HepG2 (cell line): ENCODE data around the gene MTHFD1L. TPM values are rescaled to one million over a fixed set of nuclear protein-coding genes. Genes with fewer than 3 reads are reported as not detected.

ENCODE experiments used
- CCDC6 ChIP-seq: sonication (generic); formaldehyde crosslinking; IDR thresholded peaks from 2 replicates; pipeline ENCODE4 v1.8.1; 2022; ENCODE audit warnings: mild to moderate bottlenecking, missing genetic modification reagents, moderate library complexity
- EZH2 ChIP-seq: conservative IDR thresholded peaks from 2 replicates; pipeline ENCODE4 v1.6.1; 2012; ENCODE audit warnings: mild to moderate bottlenecking, low read depth, low read length, moderate library complexity
- FOSL2 ChIP-seq: sonication (generic); formaldehyde crosslinking; IDR thresholded peaks from 2 replicates; pipeline ENCODE4 v1.4.0; 2020; ENCODE audit warnings: missing genetic modification reagents
- GLI4 ChIP-seq: sonication (generic); formaldehyde crosslinking; IDR thresholded peaks from 2 replicates; pipeline ENCODE4 v1.5.1; 2020; ENCODE audit warnings: missing genetic modification reagents, mild to moderate bottlenecking, moderate library complexity, borderline replicate concordance
- KLF6 ChIP-seq: IDR thresholded peaks from 2 replicates; pipeline ENCODE4 v1.8.0; 2016; ENCODE audit warnings: missing biosample characterization, missing genetic modification reagents
- MAFG ChIP-seq: sonication (generic); formaldehyde crosslinking; IDR thresholded peaks from 2 replicates; pipeline ENCODE4 v1.5.1; 2020; ENCODE audit warnings: mild to moderate bottlenecking, missing genetic modification reagents
- NR2F6 ChIP-seq, 2 experiments: IDR thresholded peaks; 2 replicates each; pipeline ENCODE4 v1.6.1; 2016; ENCODE audit warnings: antibody characterized with exemption in 1 of 2, mild to moderate bottlenecking in 1 of 2
- PHF21A ChIP-seq: sonication (generic); formaldehyde crosslinking; IDR thresholded peaks from 2 replicates; pipeline ENCODE4 v1.5.0; 2020; ENCODE audit warnings: mild to moderate bottlenecking, missing genetic modification reagents
- PTBP1 ChIP-seq: fragments of 200-400 bp; formaldehyde crosslinking; IDR thresholded peaks from 2 replicates; pipeline ENCODE4 v1.6.1; 2018; ENCODE audit warnings: low read length, low read depth; ENCODE audit not compliant: poor library complexity, severe bottlenecking
- RNF2 ChIP-seq: fragments of 450-650 bp; conservative IDR thresholded peaks from 2 replicates; pipeline ENCODE4 v1.6.1; 2016; ENCODE audit warnings: low read depth
- SMAD1 ChIP-seq: sonication (generic); formaldehyde crosslinking; IDR thresholded peaks from 2 replicates; pipeline ENCODE4 v1.4.0; 2020; ENCODE audit warnings: missing genetic modification reagents, low read depth, mild to moderate bottlenecking, borderline replicate concordance
- SUZ12 ChIP-seq: fragments of 150-350 bp; IDR thresholded peaks from 2 replicates; pipeline ENCODE4 v1.6.1; 2014; ENCODE audit warnings: low read depth, low read length
- TBX2 ChIP-seq: sonication (generic); formaldehyde crosslinking; IDR thresholded peaks from 2 replicates; pipeline ENCODE4 v1.5.0; 2020; ENCODE audit warnings: missing genetic modification reagents, mild to moderate bottlenecking, borderline replicate concordance
- ZFP36 ChIP-seq: fragments of 150-350 bp; IDR thresholded peaks from 2 replicates; pipeline ENCODE4 v1.6.1; 2018; ENCODE audit warnings: borderline replicate concordance, low read length, low read depth; ENCODE audit not compliant: partially characterized antibody
- ZNF44 ChIP-seq: sonication (generic); formaldehyde crosslinking; IDR thresholded peaks from 2 replicates; pipeline ENCODE4 v1.5.1; 2020; ENCODE audit warnings: mild to moderate bottlenecking, missing genetic modification reagents
- ZNF619 ChIP-seq: sonication (generic); formaldehyde crosslinking; IDR thresholded peaks from 2 replicates; pipeline ENCODE4 v1.4.0; 2020; ENCODE audit warnings: mild to moderate bottlenecking, missing genetic modification reagents
- ZSCAN20 ChIP-seq: sonication (generic); formaldehyde crosslinking; IDR thresholded peaks from 2 replicates; pipeline ENCODE4 v1.4.0; 2020; ENCODE audit warnings: missing genetic modification reagents, mild to moderate bottlenecking, borderline replicate concordance
- polyA plus RNA-seq, 8 experiments: library from polyadenylated mRNA; depleted of rRNA in 3 of 8; stranded (reverse) in 7 of 8; unstranded in 1 of 8; fragments of >200 nt; fragmentation: Illumina TruSeq in 4 of 8; extraction: Trizol in 4 of 8; gene quantifications; 2 replicates each; pipeline versions ENCODE4 v1.2.1 to v1.2.3, GENCODE V29; 2011 to 2016; ENCODE audit warnings: low read depth in 4 of 8, missing spikeins in 1 of 8, mixed read lengths in 1 of 8; ENCODE audit not compliant: insufficient read depth in 1 of 8
- total RNA-seq, 5 experiments: library from RNA; depleted of rRNA; stranded (reverse); fragments of >200 nt; fragmentation: Illumina TruSeq; extraction: Trizol; gene quantifications; 2 replicates each; pipeline ENCODE4 v1.2.3, GENCODE V29; 2016; ENCODE audit warnings: low read depth in 1 of 5
- TF ChIP-seq, protein P1 (sequence below): sonication (generic); formaldehyde crosslinking; IDR thresholded peaks from 2 replicates; pipeline ENCODE4 v1.5.1; 2020; ENCODE audit warnings: missing genetic modification reagents, mild to moderate bottlenecking, borderline replicate concordance
- TF ChIP-seq, protein P2 (sequence below): sonication (generic); formaldehyde crosslinking; IDR thresholded peaks from 2 replicates; pipeline ENCODE4 v1.4.0; 2020; ENCODE audit warnings: missing genetic modification reagents
- TF ChIP-seq, protein P3 (sequence below): IDR thresholded peaks from 2 replicates; pipeline ENCODE4 v1.6.1; 2016; ENCODE audit warnings: mild to moderate bottlenecking
- TF ChIP-seq, protein P4 (sequence below): sonication (generic); formaldehyde crosslinking; IDR thresholded peaks from 2 replicates; pipeline ENCODE4 v1.5.1; 2020; ENCODE audit warnings: mild to moderate bottlenecking, missing genetic modification reagents
- TF ChIP-seq, protein P5 (sequence below): sonication (generic); formaldehyde crosslinking; IDR thresholded peaks from 2 replicates; pipeline ENCODE4 v1.4.0; 2020; ENCODE audit warnings: missing genetic modification reagents, low read depth, mild to moderate bottlenecking, borderline replicate concordance

Gene MTHFD1L
- total and polyA plus RNA-seq, 2 of the 13 experiments (the other 11 are each of a cell fraction or from before 2014, with no cell fraction given) = 24.0 to 39.6 TPM

DNA sequence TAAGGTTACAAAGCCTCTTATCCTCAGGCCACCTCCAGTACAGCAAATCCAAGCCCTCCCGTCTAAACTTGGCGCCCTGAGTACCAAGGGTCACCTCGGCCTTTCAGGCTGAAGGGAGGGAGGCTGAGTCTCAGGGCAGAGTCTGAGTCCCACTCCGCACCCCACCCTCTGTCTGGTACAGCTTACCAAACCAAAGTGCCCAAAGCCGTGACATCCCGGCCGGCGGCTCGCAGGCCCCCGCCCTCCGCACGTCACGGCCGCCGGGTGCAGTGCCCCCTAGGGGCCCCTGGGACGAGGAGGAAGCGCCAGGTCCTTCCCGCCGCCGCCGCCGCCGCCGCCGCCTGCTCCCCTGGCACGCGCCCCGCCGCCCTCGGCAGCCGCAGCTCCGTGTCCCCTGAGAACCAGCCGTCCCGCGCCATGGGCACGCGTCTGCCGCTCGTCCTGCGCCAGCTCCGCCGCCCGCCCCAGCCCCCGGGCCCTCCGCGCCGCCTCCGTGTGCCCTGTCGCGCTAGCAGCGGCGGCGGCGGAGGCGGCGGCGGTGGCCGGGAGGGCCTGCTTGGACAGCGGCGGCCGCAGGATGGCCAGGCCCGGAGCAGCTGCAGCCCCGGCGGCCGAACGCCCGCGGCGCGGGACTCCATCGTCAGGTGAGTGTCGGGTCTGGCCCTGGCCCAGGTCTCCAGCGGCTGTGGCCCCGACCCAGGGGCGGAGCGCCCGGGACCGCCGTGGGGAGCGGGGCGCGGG, at the start of gene MTHFD1L (continued):
- TF ChIP-seq ZFP36 = no peak
- no peak for TF ChIP-seq FOSL2 (CRISPR knock-in tag)
- no peak for TF ChIP-seq ZSCAN20
- TF ChIP-seq ZNF619 (CRISPR knock-in tag) = no peak
- TF ChIP-seq RNF2 = no peak; the same call in 1 of the 2 replicates
- TF ChIP-seq, protein P1, sequence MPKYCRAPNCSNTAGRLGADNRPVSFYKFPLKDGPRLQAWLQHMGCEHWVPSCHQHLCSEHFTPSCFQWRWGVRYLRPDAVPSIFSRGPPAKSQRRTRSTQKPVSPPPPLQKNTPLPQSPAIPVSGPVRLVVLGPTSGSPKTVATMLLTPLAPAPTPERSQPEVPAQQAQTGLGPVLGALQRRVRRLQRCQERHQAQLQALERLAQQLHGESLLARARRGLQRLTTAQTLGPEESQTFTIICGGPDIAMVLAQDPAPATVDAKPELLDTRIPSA = no peak
- no peak for TF ChIP-seq PHF21A (CRISPR knock-in tag)
- TF ChIP-seq, protein P2, sequence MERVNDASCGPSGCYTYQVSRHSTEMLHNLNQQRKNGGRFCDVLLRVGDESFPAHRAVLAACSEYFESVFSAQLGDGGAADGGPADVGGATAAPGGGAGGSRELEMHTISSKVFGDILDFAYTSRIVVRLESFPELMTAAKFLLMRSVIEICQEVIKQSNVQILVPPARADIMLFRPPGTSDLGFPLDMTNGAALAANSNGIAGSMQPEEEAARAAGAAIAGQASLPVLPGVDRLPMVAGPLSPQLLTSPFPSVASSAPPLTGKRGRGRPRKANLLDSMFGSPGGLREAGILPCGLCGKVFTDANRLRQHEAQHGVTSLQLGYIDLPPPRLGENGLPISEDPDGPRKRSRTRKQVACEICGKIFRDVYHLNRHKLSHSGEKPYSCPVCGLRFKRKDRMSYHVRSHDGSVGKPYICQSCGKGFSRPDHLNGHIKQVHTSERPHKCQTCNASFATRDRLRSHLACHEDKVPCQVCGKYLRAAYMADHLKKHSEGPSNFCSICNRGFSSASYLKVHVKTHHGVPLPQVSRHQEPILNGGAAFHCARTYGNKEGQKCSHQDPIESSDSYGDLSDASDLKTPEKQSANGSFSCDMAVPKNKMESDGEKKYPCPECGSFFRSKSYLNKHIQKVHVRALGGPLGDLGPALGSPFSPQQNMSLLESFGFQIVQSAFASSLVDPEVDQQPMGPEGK = peak; percentile 86
- TF ChIP-seq CCDC6 (CRISPR knock-in tag) = no peak
- TF ChIP-seq MAFG (CRISPR knock-in tag) = no peak
- no peak for TF ChIP-seq GLI4
- TF ChIP-seq, protein P3, sequence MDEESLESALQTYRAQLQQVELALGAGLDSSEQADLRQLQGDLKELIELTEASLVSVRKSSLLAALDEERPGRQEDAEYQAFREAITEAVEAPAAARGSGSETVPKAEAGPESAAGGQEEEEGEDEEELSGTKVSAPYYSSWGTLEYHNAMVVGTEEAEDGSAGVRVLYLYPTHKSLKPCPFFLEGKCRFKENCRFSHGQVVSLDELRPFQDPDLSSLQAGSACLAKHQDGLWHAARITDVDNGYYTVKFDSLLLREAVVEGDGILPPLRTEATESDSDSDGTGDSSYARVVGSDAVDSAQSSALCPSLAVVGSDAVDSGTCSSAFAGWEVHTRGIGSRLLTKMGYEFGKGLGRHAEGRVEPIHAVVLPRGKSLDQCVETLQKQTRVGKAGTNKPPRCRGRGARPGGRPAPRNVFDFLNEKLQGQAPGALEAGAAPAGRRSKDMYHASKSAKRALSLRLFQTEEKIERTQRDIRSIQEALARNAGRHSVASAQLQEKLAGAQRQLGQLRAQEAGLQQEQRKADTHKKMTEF (CRISPR knock-in tag) = no peak
- TF ChIP-seq EZH2 = no peak
- TF ChIP-seq KLF6 = peak; percentile 24; the same call in 1 of the 2 replicates
- no peak for TF ChIP-seq NR2F6 (IDR thresholded peaks at IDR 0.05)
- no peak for TF ChIP-seq NR2F6 (CRISPR knock-in tag; IDR thresholded peaks at IDR 0.05)
- TF ChIP-seq, protein P4, sequence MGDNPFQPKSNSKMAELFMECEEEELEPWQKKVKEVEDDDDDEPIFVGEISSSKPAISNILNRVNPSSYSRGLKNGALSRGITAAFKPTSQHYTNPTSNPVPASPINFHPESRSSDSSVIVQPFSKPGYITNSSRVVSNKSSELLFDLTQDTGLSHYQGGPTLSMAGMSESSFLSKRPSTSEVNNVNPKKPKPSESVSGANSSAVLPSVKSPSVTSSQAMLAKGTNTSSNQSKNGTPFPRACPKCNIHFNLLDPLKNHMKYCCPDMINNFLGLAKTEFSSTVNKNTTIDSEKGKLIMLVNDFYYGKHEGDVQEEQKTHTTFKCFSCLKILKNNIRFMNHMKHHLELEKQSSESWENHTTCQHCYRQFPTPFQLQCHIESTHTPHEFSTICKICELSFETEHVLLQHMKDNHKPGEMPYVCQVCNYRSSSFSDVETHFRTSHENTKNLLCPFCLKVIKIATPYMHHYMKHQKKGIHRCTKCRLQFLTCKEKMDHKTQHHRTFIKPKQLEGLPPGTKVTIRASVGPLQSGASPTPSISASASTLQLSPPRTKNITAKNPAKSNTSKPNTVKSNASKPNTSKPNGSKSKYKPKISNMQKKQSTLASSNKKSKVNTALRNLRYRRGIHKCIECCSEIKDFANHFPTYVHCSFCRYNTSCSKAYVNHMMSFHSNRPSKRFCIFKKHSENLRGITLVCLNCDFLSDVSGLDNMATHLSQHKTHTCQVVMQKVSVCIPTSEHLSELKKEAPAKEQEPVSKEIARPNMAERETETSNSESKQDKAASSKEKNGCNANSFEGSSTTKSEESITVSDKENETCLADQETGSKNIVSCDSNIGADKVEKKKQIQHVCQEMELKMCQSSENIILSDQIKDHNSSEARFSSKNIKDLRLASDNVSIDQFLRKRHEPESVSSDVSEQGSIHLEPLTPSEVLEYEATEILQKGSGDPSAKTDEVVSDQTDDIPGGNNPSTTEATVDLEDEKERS (CRISPR knock-in tag) = no peak
- no peak for TF ChIP-seq PTBP1
- no peak for TF ChIP-seq TBX2
- TF ChIP-seq SMAD1 = 0 out of 2 replicates have a peak, but pooled peaks have one; percentile 5
- TF ChIP-seq, protein P5, sequence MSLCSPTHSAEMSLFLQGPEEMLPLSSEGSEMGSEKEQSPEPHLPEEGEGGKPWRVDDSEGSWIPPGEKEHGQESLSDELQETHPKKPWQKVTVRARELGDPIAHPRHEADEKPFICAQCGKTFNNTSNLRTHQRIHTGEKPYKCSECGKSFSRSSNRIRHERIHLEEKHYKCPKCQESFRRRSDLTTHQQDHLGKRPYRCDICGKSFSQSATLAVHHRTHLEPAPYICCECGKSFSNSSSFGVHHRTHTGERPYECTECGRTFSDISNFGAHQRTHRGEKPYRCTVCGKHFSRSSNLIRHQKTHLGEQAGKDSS = no peak
- no peak for TF ChIP-seq ZNF44
- TF ChIP-seq SUZ12 = no peak
